Hematopoietic multipotent progenitor cell treated with erythropoietin and hydrocortisone succinate and interleukin-3 and kit ligand, for 6 days (in vitro differentiated cells): ENCODE data around the gene LAMA3.

Experiments
- DNase-seq: peaks from one replicate; pipeline ENCODE4 v3.0.0-alpha.2; 2015

Gene LAMA3

DNA sequence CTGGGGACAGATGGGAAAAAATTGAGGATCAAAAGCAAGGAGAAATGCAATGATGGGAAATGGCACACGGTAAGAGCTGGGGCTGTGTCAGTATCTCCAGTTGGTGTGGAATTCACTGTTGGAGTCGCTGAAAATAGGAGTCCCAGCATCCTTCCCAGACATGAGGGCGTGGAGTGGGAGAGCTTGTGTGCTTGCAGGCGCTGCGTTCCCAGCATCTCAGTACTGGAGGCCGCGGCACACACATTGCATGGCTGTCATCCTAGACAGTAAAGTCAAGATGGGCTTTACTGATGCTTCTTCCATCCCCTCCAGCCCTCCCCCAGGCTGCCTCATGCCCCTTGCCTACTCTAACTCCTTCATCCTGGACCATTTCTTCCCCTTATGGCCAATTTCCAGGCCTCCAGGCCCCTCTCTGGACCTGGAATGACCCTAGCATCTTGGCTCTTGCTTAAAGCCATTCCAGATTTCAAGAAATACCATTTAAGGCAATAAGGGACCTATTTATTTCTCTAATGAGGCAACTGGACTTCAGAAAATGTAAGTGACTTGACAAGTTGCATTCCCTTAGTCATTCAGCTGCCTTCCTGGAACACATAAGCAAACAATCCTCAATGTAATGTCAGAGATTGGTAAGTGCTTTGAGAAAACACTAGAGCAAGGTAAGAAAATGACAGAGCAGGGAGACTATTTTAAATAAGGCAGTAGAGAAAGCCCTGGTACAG lies 254.8 kb downstream of the LAMA3 start:
- no peak for DNase-seq

GRCh38 chr18:23945416-23946079 lies 256.3 kb downstream of the LAMA3 start:
- no peak for DNase-seq

DNA sequence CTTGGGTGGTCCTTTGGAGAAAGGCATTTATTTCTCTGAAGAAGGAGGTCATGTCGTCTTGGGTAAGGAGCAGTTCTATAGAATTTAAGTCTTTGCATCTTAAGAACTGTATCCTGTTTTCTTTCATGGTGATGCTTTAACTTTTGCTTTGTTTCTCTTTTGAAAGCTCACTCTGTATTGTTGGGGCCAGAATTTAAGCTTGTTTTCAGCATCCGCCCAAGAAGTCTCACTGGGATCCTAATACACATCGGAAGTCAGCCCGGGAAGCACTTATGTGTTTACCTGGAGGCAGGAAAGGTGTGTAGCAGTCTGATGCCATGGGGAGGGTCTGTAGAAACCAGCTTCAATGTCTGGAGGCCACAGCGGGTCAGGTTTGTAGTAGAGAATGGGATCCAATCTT lies 260.6 kb downstream of the LAMA3 start:
- no peak for DNase-seq

DNA sequence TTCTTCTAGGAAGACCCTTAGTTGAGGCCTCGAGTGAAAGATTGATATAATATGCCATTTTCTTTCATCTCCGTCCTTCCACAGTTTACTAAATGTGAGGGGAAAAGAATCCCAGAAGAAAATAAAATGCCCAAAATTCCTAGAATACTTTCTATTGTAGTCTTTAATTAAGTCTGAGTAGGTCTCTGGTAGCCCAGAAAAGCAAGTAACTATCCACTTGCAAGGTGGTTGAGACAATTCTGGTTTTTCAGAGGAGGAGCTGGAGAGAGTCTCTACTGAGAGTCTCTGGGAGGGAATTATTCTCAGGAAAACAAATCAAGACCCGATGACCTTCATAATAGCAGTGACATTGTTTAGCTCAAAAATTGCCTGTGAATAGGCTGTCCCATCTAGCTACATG lies 261.4 kb downstream of the LAMA3 start:
- DNase-seq: no peak

GRCh38 chr18:23951206-23951605 lies 262.0 kb downstream of the LAMA3 start:
- DNase-seq: no peak

- no peak for DNase-seq
These were observed 264.7 kb downstream of the LAMA3 start for GRCh38 chr18:23953984-23954383.

DNA sequence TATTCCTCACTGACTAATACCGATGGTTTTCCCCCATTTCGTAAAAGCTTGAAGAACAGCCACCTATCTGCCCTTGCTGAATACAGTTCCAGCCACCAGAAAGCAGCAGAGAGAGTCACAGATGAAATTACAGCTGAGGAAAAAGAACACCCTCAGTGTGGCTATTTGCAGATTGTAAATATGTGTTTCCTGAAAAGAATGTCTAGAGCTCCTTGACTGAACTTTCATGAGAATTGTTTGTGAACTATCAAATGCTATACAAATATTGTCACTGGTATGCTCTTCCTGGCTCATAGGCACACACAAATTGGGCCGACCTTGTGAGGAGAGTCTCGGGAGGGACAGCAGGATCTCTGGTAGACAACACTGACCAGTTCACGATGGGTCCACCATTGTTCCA lies 267.2 kb downstream of the LAMA3 start:
- no peak for DNase-seq

GRCh38 chr18:23958036-23958435 lies 268.8 kb downstream of the LAMA3 start:
- no peak for DNase-seq

DNA sequence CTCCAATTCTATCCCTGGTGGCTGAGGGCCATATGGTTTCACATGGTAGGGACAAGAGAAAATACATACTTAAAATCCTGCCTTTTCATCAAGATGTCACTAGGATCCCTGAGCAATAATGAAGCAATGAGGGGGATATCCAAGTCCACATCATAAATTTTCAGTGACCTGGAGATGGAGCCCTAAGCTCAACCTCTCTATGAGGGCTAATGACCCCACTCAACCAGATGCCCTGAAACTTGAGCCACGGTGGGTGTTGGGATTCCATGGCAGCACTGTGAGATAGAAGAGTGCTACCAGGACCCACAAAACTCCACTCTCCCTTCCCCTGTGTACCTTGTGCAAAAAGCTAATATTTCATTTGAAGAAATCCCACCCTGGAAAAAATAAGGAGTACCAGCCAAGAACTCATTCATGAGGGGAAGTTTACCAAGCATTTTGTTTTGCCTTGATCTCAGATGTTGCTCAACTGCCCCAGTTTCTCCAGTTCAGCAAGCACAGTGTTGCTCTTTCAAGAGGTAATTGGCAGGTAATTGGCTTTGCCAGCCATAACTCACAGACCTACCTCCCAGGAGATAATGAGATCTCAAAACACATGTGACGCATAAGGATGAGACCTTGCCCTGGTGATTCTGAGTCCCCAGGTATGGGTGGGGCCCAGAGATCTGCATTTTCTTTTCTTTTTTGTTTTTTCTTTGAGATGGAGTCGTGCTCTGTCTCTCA lies 274.4 kb downstream of the LAMA3 start:
- no peak for DNase-seq

DNA sequence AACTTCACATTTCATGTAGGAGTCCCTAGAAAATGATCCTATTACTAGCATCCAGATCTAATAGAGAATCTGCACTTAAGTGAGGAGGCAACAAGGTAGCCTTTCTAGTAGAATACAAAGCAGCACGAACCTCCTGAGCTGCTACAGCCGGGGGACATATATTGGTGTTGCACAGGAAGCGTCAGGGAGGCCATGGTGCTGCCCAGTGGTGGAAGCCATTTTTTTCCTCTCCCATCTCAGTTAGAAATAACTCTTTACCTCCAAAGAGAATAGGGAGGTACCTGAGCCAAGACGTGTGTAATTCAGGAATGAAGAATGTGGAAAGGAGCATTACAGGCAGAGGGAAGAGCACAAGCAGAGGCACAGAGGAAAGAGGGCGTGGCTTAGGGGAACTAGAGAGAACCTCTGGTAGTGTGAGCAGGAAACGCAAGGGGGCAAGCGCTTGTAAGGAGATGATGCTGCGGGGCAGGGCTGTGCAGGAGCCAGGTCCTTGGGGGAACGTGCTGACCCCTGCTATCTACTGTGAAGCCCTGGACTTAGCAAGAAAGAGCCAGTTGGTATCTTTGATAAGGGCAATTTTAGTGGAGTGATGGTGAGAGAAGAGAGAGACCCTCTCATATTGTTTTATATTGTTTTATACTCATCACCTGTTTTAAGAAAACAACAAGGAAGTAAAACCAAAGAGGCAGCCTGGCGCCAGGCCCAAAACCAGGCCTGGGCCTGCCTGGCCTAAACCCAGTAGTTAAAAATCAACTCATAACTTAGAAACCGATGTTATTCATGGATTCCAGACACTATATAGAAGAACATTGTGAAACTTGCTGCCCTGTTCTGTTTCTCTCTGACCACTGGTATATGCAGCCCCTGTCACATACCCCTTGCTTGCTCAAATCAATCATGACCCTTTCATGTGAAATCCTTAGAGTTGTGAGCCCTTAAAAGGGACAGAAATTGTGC lies 275.3 kb downstream of the LAMA3 start:
- no peak for DNase-seq

GRCh38 chr18:23966909-23967308 lies 277.7 kb downstream of the LAMA3 start:
- DNase-seq: no peak

GRCh38 chr18:23967321-23968089 lies 278.3 kb downstream of the LAMA3 start:
- DNase-seq: peak; percentile 23

GRCh38 chr18:23968638-23969604 lies 279.7 kb downstream of the LAMA3 start:
- no peak for DNase-seq

DNA sequence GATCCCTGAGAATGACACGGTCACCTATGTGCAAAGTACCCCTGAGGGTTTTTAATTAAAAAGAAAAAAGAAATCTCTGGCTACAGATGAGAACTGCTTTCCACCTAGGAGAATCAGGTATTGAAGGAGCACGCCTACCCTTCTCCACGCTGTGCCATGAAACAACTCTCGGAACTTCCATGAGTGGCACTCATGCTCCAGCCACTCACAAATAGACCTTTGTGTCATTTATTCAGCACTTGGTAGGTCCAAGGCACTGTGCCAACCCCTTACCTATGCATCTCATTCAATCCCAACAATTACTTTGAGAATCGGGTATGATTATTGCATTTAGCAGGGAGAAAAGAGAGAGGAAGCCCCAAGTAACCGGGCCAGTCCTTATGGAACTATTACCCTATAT lies 280.4 kb downstream of the LAMA3 start:
- no peak for DNase-seq

- DNase-seq: peak; percentile 50
These were observed 281.2 kb downstream of the LAMA3 start for GRCh38 chr18:23970161-23971096.

- DNase-seq: no peak
These were observed 281.8 kb downstream of the LAMA3 start for GRCh38 chr18:23971097-23971440.

DNA sequence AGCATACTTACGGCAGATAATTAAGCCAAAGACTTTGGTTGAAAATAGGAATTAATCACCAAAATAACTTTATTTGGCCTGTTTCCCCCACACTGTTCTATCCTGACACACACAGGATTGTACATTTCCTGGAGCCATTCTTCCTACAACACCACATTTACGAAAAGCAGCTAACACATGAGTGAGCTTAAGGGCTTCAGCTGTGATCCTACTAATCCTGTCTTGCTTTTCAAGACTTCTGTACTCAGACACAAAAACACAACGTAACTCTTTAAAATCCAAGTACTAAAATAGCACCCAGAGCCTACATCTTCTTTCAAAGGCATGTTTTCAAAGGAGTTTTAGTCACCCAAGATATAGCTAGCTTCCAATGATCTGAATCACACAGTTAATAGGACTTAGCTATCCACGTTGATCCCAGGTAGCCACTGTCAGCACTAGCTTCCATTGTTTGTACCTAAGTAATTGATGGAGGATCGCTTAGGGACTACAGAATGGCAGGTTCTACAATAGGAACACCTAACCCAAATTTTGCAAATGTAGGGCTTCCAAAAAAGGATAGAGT lies 282.5 kb downstream of the LAMA3 start:
- no peak for DNase-seq

DNA sequence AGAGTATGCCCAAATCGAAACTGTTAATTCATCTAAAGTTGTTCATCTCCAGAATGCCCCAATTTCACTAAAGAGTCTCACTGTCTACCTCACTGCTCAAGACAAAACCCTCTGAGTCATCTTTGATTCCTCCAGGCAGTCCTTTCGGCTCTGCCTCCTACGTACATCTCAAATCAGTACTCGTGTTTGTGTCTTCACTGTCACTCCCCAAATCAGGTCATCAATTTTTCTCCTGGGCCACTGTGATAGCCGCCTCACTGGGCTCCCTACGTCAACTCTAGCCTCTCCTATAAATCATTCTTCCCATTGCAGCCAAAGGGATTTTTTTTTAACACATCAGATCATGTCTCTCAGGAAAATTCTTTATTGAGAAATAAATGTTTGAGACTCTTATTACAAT lies 283.2 kb downstream of the LAMA3 start:
- no peak for DNase-seq

GRCh38 chr18:23977103-23977502 lies 287.9 kb downstream of the LAMA3 start:
- DNase-seq: no peak
